NB4 (cell line): ENCODE data around the gene FOXJ1.

ENCODE experiments used
- POLR2A ChIP-seq: IDR thresholded peaks from 2 replicates; pipeline ENCODE4 v1.6.1; 2011; ENCODE audit warnings: mild to moderate bottlenecking; ENCODE audit not compliant: insufficient read length; ENCODE audit errors: extremely low read depth
- TF ChIP-seq, protein P1 (sequence below): IDR thresholded peaks from one replicate; pipeline ENCODE4 v1.5.1; 2012; ENCODE audit warnings: low read depth, low read length
- TF ChIP-seq, protein P2 (sequence below): IDR thresholded peaks from 2 replicates; pipeline ENCODE4 v1.6.1; 2011; ENCODE audit warnings: low read depth, low read length

DNA sequence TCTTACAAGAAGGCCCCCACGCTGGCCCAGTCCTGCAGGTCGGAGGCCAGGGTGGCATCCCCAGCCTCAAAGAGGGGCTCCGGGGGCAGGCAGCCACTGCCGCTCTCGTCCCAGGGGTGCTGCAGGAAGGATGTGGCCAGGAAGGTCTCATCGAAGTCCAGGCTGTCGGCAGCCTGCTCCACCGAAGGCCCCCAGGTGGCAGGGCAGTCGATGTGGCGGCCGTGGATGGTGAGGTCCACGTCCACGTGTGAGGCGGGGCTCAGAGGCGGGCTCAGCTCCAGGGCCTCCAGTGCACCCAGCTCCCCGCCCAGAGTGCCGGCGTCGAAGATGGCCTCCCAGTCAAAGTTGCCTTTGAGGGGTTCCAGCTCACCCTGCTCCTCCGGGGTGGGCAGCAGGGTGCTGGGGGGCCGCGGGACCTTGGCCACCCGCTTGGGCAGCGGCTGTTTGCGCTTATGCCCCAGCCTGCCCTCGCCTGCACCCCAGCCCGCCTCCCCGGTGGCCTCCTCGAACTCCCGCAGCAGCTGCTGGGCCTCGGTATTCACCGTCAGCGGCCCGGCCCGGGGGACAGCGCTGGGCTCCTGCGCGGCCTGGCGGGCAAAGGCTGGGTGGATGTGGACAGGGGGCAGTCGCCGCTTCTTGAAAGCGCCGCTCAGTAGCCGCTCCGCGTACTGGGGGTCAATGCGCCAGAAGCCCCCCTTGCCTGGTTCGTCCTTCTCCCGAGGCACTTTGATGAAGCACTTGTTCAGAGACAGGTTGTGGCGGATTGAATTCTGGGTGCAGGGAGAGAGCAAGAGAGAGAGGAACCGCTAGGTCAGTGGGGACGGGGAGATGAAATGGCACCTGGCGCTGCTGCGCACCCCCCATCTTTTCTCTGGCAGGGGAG, 3.5 kb downstream of the FOXJ1 start:
- TF ChIP-seq, protein P1, sequence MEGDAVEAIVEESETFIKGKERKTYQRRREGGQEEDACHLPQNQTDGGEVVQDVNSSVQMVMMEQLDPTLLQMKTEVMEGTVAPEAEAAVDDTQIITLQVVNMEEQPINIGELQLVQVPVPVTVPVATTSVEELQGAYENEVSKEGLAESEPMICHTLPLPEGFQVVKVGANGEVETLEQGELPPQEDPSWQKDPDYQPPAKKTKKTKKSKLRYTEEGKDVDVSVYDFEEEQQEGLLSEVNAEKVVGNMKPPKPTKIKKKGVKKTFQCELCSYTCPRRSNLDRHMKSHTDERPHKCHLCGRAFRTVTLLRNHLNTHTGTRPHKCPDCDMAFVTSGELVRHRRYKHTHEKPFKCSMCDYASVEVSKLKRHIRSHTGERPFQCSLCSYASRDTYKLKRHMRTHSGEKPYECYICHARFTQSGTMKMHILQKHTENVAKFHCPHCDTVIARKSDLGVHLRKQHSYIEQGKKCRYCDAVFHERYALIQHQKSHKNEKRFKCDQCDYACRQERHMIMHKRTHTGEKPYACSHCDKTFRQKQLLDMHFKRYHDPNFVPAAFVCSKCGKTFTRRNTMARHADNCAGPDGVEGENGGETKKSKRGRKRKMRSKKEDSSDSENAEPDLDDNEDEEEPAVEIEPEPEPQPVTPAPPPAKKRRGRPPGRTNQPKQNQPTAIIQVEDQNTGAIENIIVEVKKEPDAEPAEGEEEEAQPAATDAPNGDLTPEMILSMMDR: no peak
- no peak for TF ChIP-seq POLR2A
- TF ChIP-seq, protein P2, sequence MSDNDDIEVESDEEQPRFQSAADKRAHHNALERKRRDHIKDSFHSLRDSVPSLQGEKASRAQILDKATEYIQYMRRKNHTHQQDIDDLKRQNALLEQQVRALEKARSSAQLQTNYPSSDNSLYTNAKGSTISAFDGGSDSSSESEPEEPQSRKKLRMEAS: no peak
